Astrocyte (in vitro differentiated cells and primary cell): ENCODE measurements around the gene SPRED3. TPM values are rescaled to one million over a fixed set of nuclear protein-coding genes. Genes with fewer than 3 reads are reported as not detected.

ENCODE experiments used
- DNase-seq: peaks from one replicate; pipeline ENCODE4 v3.0.0-alpha.2; 2010; ENCODE audit warnings: low read depth
- FAIRE-seq: peaks from 2 replicates; lab custom pipeline; 2011; peaks lifted over from hg19 to GRCh38; lab: Jason Lieb, UNC
- H2AFZ ChIP-seq: 2 replicates; pipeline ENCODE4 v1.6.0; 2012; ENCODE audit warnings: low read depth, low read length, inconsistent platforms
- H3K27ac ChIP-seq: 2 replicates; pipeline ENCODE4 v1.5.1; 2011; ENCODE audit warnings: low read depth, low read length, inconsistent platforms
- H3K27me3 ChIP-seq: 2 replicates; pipeline ENCODE4 v1.6.0; 2011; ENCODE audit warnings: low read length, inconsistent platforms; ENCODE audit not compliant: insufficient read depth
- H3K36me3 ChIP-seq: 2 replicates; pipeline ENCODE4 v1.5.1; 2011; ENCODE audit warnings: low read length, inconsistent platforms; ENCODE audit not compliant: insufficient read depth
- H3K4me1 ChIP-seq: 2 replicates; pipeline ENCODE4 v1.5.1; 2011; ENCODE audit warnings: low read length, inconsistent platforms; ENCODE audit not compliant: insufficient read depth
- H3K4me2 ChIP-seq: 2 replicates; pipeline ENCODE4 v1.6.0; 2012; ENCODE audit warnings: low read length, inconsistent platforms
- H3K4me3 ChIP-seq: 2 replicates; pipeline ENCODE4 v1.5.1; 2011; ENCODE audit warnings: low read depth, mild to moderate bottlenecking, low read length, inconsistent platforms; ENCODE audit not compliant: insufficient read depth
- H3K79me2 ChIP-seq: 2 replicates; pipeline ENCODE4 v1.6.0; 2012; ENCODE audit warnings: mild to moderate bottlenecking, low read length, inconsistent platforms; ENCODE audit not compliant: insufficient read depth
- H3K9ac ChIP-seq: 2 replicates; pipeline ENCODE4 v1.6.0; 2012; ENCODE audit warnings: mild to moderate bottlenecking, low read length, inconsistent platforms
- H3K9me3 ChIP-seq: 2 replicates; pipeline ENCODE4 v1.5.1; 2012; ENCODE audit warnings: low read depth, mild to moderate bottlenecking, low read length, inconsistent platforms; ENCODE audit not compliant: insufficient read depth
- H4K20me1 ChIP-seq: 2 replicates; pipeline ENCODE4 v1.6.0; 2012; ENCODE audit warnings: low read length, inconsistent platforms; ENCODE audit not compliant: insufficient read depth
- H3K27ac Mint-ChIP-seq: one replicate; pipeline ENCODE4 v1.8.0; 2021; ENCODE audit warnings: mild to moderate bottlenecking, mixed read lengths; ENCODE audit not compliant: unreplicated experiment
- H3K27me3 Mint-ChIP-seq: one replicate; pipeline ENCODE4 v1.8.0; 2021; ENCODE audit warnings: low read depth, mixed read lengths; ENCODE audit not compliant: unreplicated experiment
- H3K36me3 Mint-ChIP-seq: one replicate; pipeline ENCODE4 v1.8.0; 2021; ENCODE audit warnings: low read depth, mixed read lengths; ENCODE audit not compliant: unreplicated experiment
- H3K4me1 Mint-ChIP-seq: one replicate; pipeline ENCODE4 v1.8.0; 2021; ENCODE audit warnings: low read depth, mixed read lengths; ENCODE audit not compliant: unreplicated experiment
- H3K4me3 Mint-ChIP-seq: one replicate; pipeline ENCODE4 v1.8.0; 2021; ENCODE audit warnings: mild to moderate bottlenecking, moderate library complexity, mixed read lengths; ENCODE audit not compliant: unreplicated experiment
- H3K9me3 Mint-ChIP-seq: one replicate; pipeline ENCODE4 v1.8.0; 2021; ENCODE audit warnings: mild to moderate bottlenecking, mixed read lengths; ENCODE audit not compliant: unreplicated experiment
- CTCF ChIP-seq: IDR thresholded peaks from 2 replicates; pipeline ENCODE4 v1.5.1; 2011; ENCODE audit warnings: low read depth, mild to moderate bottlenecking, inconsistent platforms, low read length, moderate library complexity; ENCODE audit not compliant: insufficient read depth
- EZH2 ChIP-seq: IDR thresholded peaks from 2 replicates; pipeline ENCODE4 v1.6.1; 2012; ENCODE audit warnings: mild to moderate bottlenecking, low read length, inconsistent platforms; ENCODE audit not compliant: insufficient read depth
- total RNA-seq: library from RNA; stranded (reverse); gene quantifications from 2 replicates; pipeline ENCODE4 v1.2.1, GENCODE V29; 2021

The SPRED3 gene
- total RNA-seq, 1 donor from 2014 or later: 19.0 TPM

GRCh38 chr19:38429811-38430156 is 41.3 kb downstream of the SPRED3 start:
- FAIRE-seq (no peak), DNase-seq (no peak)
- H3K9me3 Mint-ChIP-seq: peaks cover 1% of the 10 kb centered on the region
- H3K27me3 ChIP-seq: peaks cover 16% of the 10 kb centered on the region
- H2AFZ ChIP-seq: no peak overlapping the region
- no peak overlapping the region for H3K27ac Mint-ChIP-seq
- no peaks in the 10 kb centered on the region for H3K79me2 ChIP-seq
- TF ChIP-seq EZH2: no peak
- no peak for TF ChIP-seq CTCF
- no peak overlapping the region for H3K4me3 Mint-ChIP-seq
- H3K4me1 ChIP-seq: no peaks in the 10 kb centered on the region
- H3K4me3 ChIP-seq: no peak overlapping the region
- peaks cover 1% of the 10 kb centered on the region for H3K4me1 Mint-ChIP-seq
- H3K36me3 Mint-ChIP-seq: peaks cover 2% of the 10 kb centered on the region
- H3K4me2 ChIP-seq: no peak overlapping the region
- no peaks in the 10 kb centered on the region for H3K9me3 ChIP-seq
- H3K36me3 ChIP-seq: no peaks in the 10 kb centered on the region
- no peak overlapping the region for H3K27ac ChIP-seq
- H3K27me3 Mint-ChIP-seq: peaks cover 23% of the 10 kb centered on the region
- no peak overlapping the region for H3K9ac ChIP-seq
- no peaks in the 10 kb centered on the region for H4K20me1 ChIP-seq

- FAIRE-seq (no peak), DNase-seq (no peak)
- no peak for TF ChIP-seq CTCF
- TF ChIP-seq EZH2: no peak
- no peak overlapping the region for H3K4me3 ChIP-seq
- no peak overlapping the region for H3K9ac ChIP-seq
- H3K36me3 ChIP-seq: no peaks in the 10 kb centered on the region
- no peak overlapping the region for H3K27ac Mint-ChIP-seq
- peaks cover 23% of the 10 kb centered on the region for H3K27me3 Mint-ChIP-seq
- no peak overlapping the region for H3K4me3 Mint-ChIP-seq
- H3K4me1 ChIP-seq: no peaks in the 10 kb centered on the region
- H3K9me3 ChIP-seq: no peaks in the 10 kb centered on the region
- H3K27me3 ChIP-seq: peaks cover 14% of the 10 kb centered on the region
- H3K4me2 ChIP-seq: no peak overlapping the region
- H3K36me3 Mint-ChIP-seq: no peaks in the 10 kb centered on the region
- H3K4me1 Mint-ChIP-seq: peaks cover 1% of the 10 kb centered on the region
- H3K27ac ChIP-seq: no peak overlapping the region
- no peak overlapping the region for H2AFZ ChIP-seq
- H3K79me2 ChIP-seq: no peaks in the 10 kb centered on the region
- H3K9me3 Mint-ChIP-seq: peaks cover 1% of the 10 kb centered on the region
- no peaks in the 10 kb centered on the region for H4K20me1 ChIP-seq
Observed at GRCh38 chr19:38430931-38431330, 42.4 kb downstream of the SPRED3 start.

GRCh38 chr19:38433268-38433733 is 44.8 kb downstream of the SPRED3 start, which contains the start of gene RYR1:
TSS of gene RYR1 (plus strand) at chr19:38433691. CDS start at chr19:38433830, 139 bp downstream.
- no peak within 1 kb of the TSS for H3K27ac ChIP-seq
- Mint-ChIP-seq H3K36me3 (no peaks in the 10 kb centered on the region), H3K27ac (no peak within 1 kb of the TSS), H3K27me3 (peaks cover 19% of the 10 kb centered on the region), H3K4me1 (no peaks in the 10 kb centered on the region), H3K9me3 (peaks cover 1% of the 10 kb centered on the region), H3K4me3 (no peak within 1 kb of the TSS)
- H3K4me3 ChIP-seq: no peak within 1 kb of the TSS
- no peak within 1 kb of the TSS for H3K9ac ChIP-seq
- no peaks in the 10 kb centered on the region for H3K36me3 ChIP-seq
- H3K9me3 ChIP-seq: no peaks in the 10 kb centered on the region
- H4K20me1 ChIP-seq: no peaks in the 10 kb centered on the region
- H3K4me1 ChIP-seq: no peaks in the 10 kb centered on the region
- no peak within 1 kb of the TSS for H2AFZ ChIP-seq
- DNase-seq: no peak
- H3K4me2 ChIP-seq: no peak within 1 kb of the TSS
- no peak for TF ChIP-seq CTCF
- no peak for TF ChIP-seq EZH2
- H3K79me2 ChIP-seq: no peaks in the 10 kb centered on the region
- no peak for FAIRE-seq
- peaks cover 10% of the 10 kb centered on the region for H3K27me3 ChIP-seq
